ENCODE data around the gene NTNG1. TPM values are rescaled to one million over a fixed set of nuclear protein-coding genes. Genes with fewer than 3 reads are reported as not detected.

Gene NTNG1
- total RNA-seq, 1 experiment from 2014 or later, result 1.5 TPM

DNA sequence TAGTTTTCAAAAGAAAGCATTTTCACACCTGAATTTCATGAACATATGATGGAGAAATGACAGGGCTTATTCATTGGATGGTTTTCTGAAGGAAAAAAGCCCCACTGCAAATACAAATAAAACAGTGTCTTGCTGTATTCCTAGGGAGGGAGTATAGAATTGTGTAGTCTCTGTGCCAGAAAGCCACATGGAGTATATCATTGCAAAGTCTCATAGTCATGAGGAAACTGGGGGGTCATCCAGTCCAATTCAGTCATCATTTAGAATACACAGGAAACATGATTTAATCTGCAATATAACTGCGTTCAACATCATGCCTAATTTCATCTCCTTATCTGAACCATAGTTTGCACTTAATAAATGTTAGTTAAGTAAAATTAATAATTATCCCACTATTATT lies 222.3 kb downstream of the NTNG1 start:
- peaks cover 15 to 17% of the 10 kb centered on the region in 2 experiments for H3K4me1 Mint-ChIP-seq
- Histone ChIP-seq H3K9me3 (ENCODE audit: control insufficient read depth, low read depth, low read length) (no peaks in the 10 kb centered on the region), H3K56ac (ENCODE audit: insufficient read length, low read depth, low read length) (no peak overlapping the region), H3T11ph (ENCODE audit: low read length) (no peak overlapping the region), H4K20me1 (ENCODE audit: control insufficient read depth, insufficient read depth, insufficient read length) (no peaks in the 10 kb centered on the region), H2BK20ac (ENCODE audit: low read depth, low read length, poor library complexity, severe bottlenecking) (no peak overlapping the region), H4K5ac (ENCODE audit: insufficient read length, low read depth, low read length) (no peak overlapping the region), H2BK15ac (ENCODE audit: low read depth, low read length) (no peak overlapping the region), H2BK5ac (ENCODE audit: insufficient read length, low read length) (no peak overlapping the region), H3K79me2 (ENCODE audit: insufficient read depth, low read length) (no peaks in the 10 kb centered on the region), H3K27me3 (ENCODE audit: insufficient read depth, low read length) (no peaks in the 10 kb centered on the region), H3K23me2 (ENCODE audit: insufficient read length, low read depth, low read length, poor library complexity, severe bottlenecking) (no peaks in the 10 kb centered on the region), H3K4me2 (ENCODE audit: insufficient read depth, insufficient read length, low read length) (no peak overlapping the region), H3K4ac (ENCODE audit: low read depth, low read length) (no peak overlapping the region), H4K91ac (ENCODE audit: insufficient read length, low read depth, low read length) (no peak overlapping the region), H3K79me1 (ENCODE audit: insufficient read depth, low read depth, low read length, poor library complexity, severe bottlenecking) (no peaks in the 10 kb centered on the region), H3K18ac (ENCODE audit: insufficient read length, low read depth, low read length) (no peak overlapping the region), H2BK12ac (ENCODE audit: insufficient read length, low read depth, low read length) (no peak overlapping the region), H3K14ac (ENCODE audit: insufficient read depth, low read length) (no peak overlapping the region), H4K8ac (replicated peaks; ENCODE audit: insufficient read length, low read depth, low read length) (no peak overlapping the region), H3K9ac (ENCODE audit: extremely low read depth, insufficient read length, low read length) (no peak overlapping the region), H3K27ac (ENCODE audit: insufficient read length, low read depth, low read length) (no peak overlapping the region), H3K4me1 (ENCODE audit: insufficient read depth, low read length) (no peaks in the 10 kb centered on the region), H2AK5ac (ENCODE audit: insufficient read length, low read length) (no peak overlapping the region), H3K23ac (ENCODE audit: insufficient read length, low read depth, low read length) (no peak overlapping the region), H2AFZ (ENCODE audit: low read length) (no peak overlapping the region), H2BK120ac (ENCODE audit: low read depth, low read length, poor library complexity, severe bottlenecking) (no peak overlapping the region)
- no peak overlapping the region for H3K27ac Mint-ChIP-seq
- no peaks in the 10 kb centered on the region for H3K27me3 Mint-ChIP-seq (ENCODE audit: low read depth)
- TF ChIP-seq, protein P1, sequence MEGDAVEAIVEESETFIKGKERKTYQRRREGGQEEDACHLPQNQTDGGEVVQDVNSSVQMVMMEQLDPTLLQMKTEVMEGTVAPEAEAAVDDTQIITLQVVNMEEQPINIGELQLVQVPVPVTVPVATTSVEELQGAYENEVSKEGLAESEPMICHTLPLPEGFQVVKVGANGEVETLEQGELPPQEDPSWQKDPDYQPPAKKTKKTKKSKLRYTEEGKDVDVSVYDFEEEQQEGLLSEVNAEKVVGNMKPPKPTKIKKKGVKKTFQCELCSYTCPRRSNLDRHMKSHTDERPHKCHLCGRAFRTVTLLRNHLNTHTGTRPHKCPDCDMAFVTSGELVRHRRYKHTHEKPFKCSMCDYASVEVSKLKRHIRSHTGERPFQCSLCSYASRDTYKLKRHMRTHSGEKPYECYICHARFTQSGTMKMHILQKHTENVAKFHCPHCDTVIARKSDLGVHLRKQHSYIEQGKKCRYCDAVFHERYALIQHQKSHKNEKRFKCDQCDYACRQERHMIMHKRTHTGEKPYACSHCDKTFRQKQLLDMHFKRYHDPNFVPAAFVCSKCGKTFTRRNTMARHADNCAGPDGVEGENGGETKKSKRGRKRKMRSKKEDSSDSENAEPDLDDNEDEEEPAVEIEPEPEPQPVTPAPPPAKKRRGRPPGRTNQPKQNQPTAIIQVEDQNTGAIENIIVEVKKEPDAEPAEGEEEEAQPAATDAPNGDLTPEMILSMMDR (conservative IDR thresholded peaks at IDR 0.05), result no peak
- no peak for DNase-seq
- no CpG with 5 or more reads among the region's 1 CpG for WGBS (ENCODE audit: extremely low coverage, insufficient read length, low lambda C conversion rate)
- H3K9me3 Mint-ChIP-seq, result no peaks in the 10 kb centered on the region
- no peaks in the 10 kb centered on the region for H3K36me3 Mint-ChIP-seq (ENCODE audit: insufficient read depth in 1 of 3, low read depth in 3 of 3)
- H3K4me3 Mint-ChIP-seq, result no peak overlapping the region
